Lung microvascular endothelial cell (primary cell): ENCODE data around the gene OPA3. TPM values are rescaled to one million over a fixed set of nuclear protein-coding genes. Genes with fewer than 3 reads are reported as not detected.
"Not testable (repeated sequence)": the region's sequence is repeated elsewhere in the genome, so short reads cannot be mapped to it uniquely, and the experiment has no call there.

Source experiments
- DNase-seq, 2 donors: peaks; one replicate each; pipeline versions ENCODE4 v3.0.0 to v3.0.0-alpha.2; 2010; ENCODE audit warnings: low read depth in 2 of 2
- total RNA-seq: library from RNA; depleted of rRNA; stranded (reverse); fragments of >200 nt; gene quantifications from 2 replicates; pipeline ENCODE4 v1.2.1, GENCODE V29; 2014

Gene OPA3
- total RNA-seq, 1 donor from 2014 or later = 5.4 TPM

- DNase-seq = no peak
Observed at GRCh38 chr19:45522010-45522941, 62.3 kb downstream of the OPA3 start.

GRCh38 chr19:45518469-45518826 lies 66.2 kb downstream of the OPA3 start:
- no peak for DNase-seq

DNA sequence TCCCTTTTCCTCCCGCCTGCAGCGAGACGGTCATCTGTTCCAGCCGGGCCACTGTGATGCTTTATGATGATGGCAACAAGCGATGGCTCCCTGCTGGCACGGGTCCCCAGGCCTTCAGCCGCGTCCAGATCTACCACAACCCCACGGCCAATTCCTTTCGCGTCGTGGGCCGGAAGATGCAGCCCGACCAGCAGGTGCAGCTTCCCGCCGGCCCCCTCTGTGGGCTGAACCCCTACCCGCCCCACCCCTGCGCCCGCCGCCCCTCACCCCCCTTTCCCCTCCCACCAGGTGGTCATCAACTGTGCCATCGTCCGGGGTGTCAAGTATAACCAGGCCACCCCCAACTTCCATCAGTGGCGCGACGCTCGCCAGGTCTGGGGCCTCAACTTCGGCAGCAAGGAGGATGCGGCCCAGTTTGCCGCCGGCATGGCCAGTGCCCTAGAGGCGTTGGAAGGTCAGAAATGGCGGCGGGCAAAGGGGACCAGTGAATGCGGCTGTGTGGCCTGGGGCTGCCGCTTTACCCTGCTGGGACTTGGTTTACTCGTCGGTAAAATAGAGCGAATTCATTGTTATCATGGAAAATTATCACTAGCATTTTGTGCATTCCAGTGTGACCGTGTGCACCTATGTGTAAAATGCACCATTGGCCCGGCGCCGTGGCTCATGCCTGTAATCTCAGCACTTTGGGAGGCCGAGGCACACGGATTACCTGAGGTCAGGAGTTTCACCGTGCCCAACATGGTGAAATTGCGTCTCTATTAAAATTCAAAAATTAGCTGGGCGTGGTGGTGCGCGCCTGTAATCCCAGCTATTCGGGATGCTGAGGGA lies 66.7 kb downstream of the OPA3 start:
- DNase-seq = no peak

- DNase-seq = no peak
Observed at GRCh38 chr19:45517238-45517637, 67.4 kb downstream of the OPA3 start.

GRCh38 chr19:45515807-45516401 lies 68.7 kb downstream of the OPA3 start:
- no peak for DNase-seq

- peak in 1 of 2 donors; percentile 33 for DNase-seq
Observed at GRCh38 chr19:45515081-45515624, 69.4 kb downstream of the OPA3 start.

DNA sequence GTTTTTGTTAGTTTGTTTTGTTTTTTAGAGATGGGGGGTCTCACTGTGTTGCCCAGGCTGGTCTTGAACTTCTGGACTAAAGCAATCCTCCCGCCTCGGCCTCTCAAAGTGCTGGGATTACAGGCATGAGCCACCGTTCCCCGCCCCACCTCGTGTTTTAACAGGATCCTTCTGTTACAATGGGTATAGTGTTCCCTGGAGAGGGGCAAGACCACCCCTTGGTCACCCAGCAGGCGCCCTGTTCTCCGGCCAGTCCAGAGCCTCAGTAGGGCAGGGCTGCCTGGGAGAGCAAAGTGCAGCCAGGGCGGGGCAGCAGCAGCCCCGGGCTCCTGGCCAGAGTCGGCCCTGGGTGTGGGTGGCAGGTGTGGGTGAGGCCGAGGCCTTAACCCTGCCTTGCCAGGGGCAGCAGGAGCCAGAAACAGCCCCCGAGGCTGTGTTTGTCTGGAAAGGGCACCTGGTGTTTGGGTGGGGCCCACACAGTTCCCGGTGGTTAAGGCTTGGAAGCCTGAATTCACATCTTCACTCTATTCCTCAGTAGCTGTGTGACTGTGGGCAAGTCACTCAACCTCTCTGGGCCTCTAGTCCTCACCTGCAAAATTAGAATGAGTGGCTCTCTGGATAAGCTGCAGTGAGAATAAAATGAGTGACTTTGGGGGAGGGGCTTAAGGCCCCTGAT lies 70.1 kb downstream of the OPA3 start:
- DNase-seq = no peak

GRCh38 chr19:45512881-45513483 lies 71.6 kb downstream of the OPA3 start:
- DNase-seq = no peak

GRCh38 chr19:45511074-45511473 lies 73.5 kb downstream of the OPA3 start:
- DNase-seq = no peak

- DNase-seq = not testable (repeated sequence)
Observed at GRCh38 chr19:45510352-45510751, 74.2 kb downstream of the OPA3 start.

GRCh38 chr19:45509692-45510015 lies 74.9 kb downstream of the OPA3 start:
- DNase-seq = no peak

GRCh38 chr19:45508861-45509691 lies 75.5 kb downstream of the OPA3 start:
- DNase-seq = peak; percentile 38 to 81

GRCh38 chr19:45508417-45508860 lies 76.2 kb downstream of the OPA3 start:
- DNase-seq = peak; percentile 32 to 33

DNA sequence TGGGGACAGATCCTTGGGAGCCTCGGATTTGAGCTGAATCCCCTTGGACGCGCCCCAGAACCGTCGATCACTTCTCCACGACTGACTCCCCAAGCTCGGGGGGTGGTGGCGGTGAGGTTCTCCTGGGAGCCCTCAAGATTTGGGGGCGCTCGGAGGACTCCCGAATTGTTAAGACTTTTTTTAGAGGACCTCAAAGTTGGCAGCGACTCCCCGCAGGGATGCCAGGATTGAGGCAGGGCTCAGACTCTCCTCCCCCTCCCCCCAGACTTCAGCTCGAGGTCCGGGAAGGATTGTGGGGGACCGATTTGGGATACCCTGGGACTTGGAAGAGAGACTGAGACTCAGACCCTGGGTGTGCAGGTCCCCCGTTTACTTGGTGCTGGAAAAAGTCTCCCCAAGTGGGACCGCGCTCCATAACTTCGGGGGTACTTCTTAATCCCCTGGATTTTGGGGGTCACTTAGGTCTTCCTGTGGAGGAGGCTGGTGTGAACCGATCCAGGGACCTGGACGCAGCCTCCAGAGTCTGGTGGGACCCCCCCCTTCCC lies 76.7 kb downstream of the OPA3 start:
- DNase-seq = peak in 1 of 2 donors; percentile 35

- peak; percentile 79 to 83 for DNase-seq
Observed at GRCh38 chr19:45506989-45507871, 77.4 kb downstream of the OPA3 start, which contains the start of gene VASP. Gene VASP (plus strand): TSS chr19:45507479. CDS start chr19:45507772, 293 bp downstream.

GRCh38 chr19:45506246-45506988 lies 78.2 kb downstream of the OPA3 start:
- peak; percentile 89 to 91 for DNase-seq

- DNase-seq = no peak
Observed at GRCh38 chr19:45505996-45506245, 78.7 kb downstream of the OPA3 start.
